ENCODE results near the gene SCAMP4. TPM values are rescaled to one million over a fixed set of nuclear protein-coding genes. Genes with fewer than 3 reads are reported as not detected.

Gene SCAMP4
- total and polyA plus RNA-seq, 2 of the 13 experiments (the other 11 are each of a cell fraction or from before 2014, with no cell fraction given), result 10.7 to 13.7 TPM

GRCh38 chr19:1902923-1903322, 2.3 kb upstream of the SCAMP4 start (continued):
- TF ChIP-seq POGK (CRISPR knock-in tag; conservative IDR thresholded peaks at IDR 0.05) (no peak), SMAD3 (CRISPR knock-in tag; IDR thresholded peaks at IDR 0.05) (no peak), FOXP1 (IDR thresholded peaks at IDR 0.05) (no peak), FOXP1 (CRISPR knock-in tag; IDR thresholded peaks at IDR 0.05) (no peak), NFIC (IDR thresholded peaks at IDR 0.05; ENCODE audit: low read length) (no peak), ZSCAN20 (CRISPR knock-in tag; IDR thresholded peaks at IDR 0.05; ENCODE audit: borderline replicate concordance) (no peak), ZNF564 (CRISPR knock-in tag; IDR thresholded peaks at IDR 0.05) (no peak), SOX13 (IDR thresholded peaks at IDR 0.05) (no peak), SOX13 (CRISPR knock-in tag; conservative IDR thresholded peaks at IDR 0.05 in 1 of 2, IDR thresholded peaks at IDR 0.05 in 1 of 2) (peak in 1 of 2 experiments; percentile 10; a peak in 1 of 4 replicates), ATF4 (CRISPR knock-in tag; IDR thresholded peaks at IDR 0.05) (no peak), ZNF646 (CRISPR knock-in tag; IDR thresholded peaks at IDR 0.05) (no peak), TP53 (CRISPR knock-in tag; conservative IDR thresholded peaks at IDR 0.05) (no peak), SOX6 (IDR thresholded peaks at IDR 0.05) (no peak), SOX6 (CRISPR knock-in tag; IDR thresholded peaks at IDR 0.05) (peak; percentile 28; the same call in 1 of the 2 replicates), ZNF282 (IDR thresholded peaks at IDR 0.05; ENCODE audit: partially characterized antibody) (no peak), HNRNPUL1 (IDR thresholded peaks at IDR 0.05; ENCODE audit: low read depth, low read length) (no peak), TSC22D2 (CRISPR knock-in tag; IDR thresholded peaks at IDR 0.05; ENCODE audit: borderline replicate concordance) (no peak), SNAPC2 (CRISPR knock-in tag; IDR thresholded peaks at IDR 0.05) (no peak), ZBTB49 (CRISPR knock-in tag; IDR thresholded peaks at IDR 0.05; ENCODE audit: borderline replicate concordance) (no peak), NFRKB (IDR thresholded peaks at IDR 0.05) (no peak), ZNF230 (CRISPR knock-in tag; IDR thresholded peaks at IDR 0.05) (no peak)

Measured in HepG2 (cell line).